CD4-positive, alpha-beta T cell (primary cell): ENCODE results near the gene HMBS. TPM values are rescaled to one million over a fixed set of nuclear protein-coding genes. Genes with fewer than 3 reads are reported as not detected.

Experiments
- total RNA-seq, 174 experiments: library from RNA in 2 of 174; stranded (reverse) in 2 of 174; gene quantifications; one replicate each; pipeline ENCODE4 v1.2.3 and lab custom pipeline; 2021 to 2026

The HMBS gene
- total RNA-seq, 2 experiments from 2014 or later, result 3.4 to 4.1 TPM

Other genes with a start within 250 kb of the HMBS start
- gene CXCR5, start 201.0 kb upstream of the HMBS start, total RNA-seq, result 10 to 100 TPM; 13.2 to 14.3 TPM
- 100 to 1,000 TPM; 326 to 332 TPM for gene BCL9L, start 159.0 kb upstream of the HMBS start, total RNA-seq
- gene UPK2, start 128.6 kb upstream of the HMBS start, total RNA-seq, result under 1 TPM in 1 of 2 experiments, not detected in 1; 0.27 TPM
- gene FOXR1, start 113.1 kb upstream of the HMBS start, total RNA-seq, result not detected
- 100 to 1,000 TPM; 121 to 122 TPM for gene CENATAC, start 86.7 kb upstream of the HMBS start, total RNA-seq
- 1,000 to 10,000 TPM; 2,261 to 2,296 TPM for gene RPS25, start 66.5 kb upstream of the HMBS start, total RNA-seq
- gene TRAPPC4, start 66.1 kb upstream of the HMBS start, total RNA-seq, result 100 to 1,000 TPM; 101 to 106 TPM
- gene SLC37A4, start 54.0 kb upstream of the HMBS start, total RNA-seq, result 1 to 10 TPM; 5.2 to 6.6 TPM
- 10 to 100 TPM; 76.5 to 81.4 TPM for gene HYOU1, start 27.7 kb upstream of the HMBS start, total RNA-seq
- 10 to 100 TPM; 76.4 to 84.3 TPM for gene VPS11, start 17.1 kb upstream of the HMBS start, total RNA-seq
- gene DPAGT1, start 17.0 kb downstream of the HMBS start, total RNA-seq, result 10 to 100 TPM in 1 of 2 experiments, 1 to 10 TPM in 1; 9.5 to 11.7 TPM
- gene C2CD2L, start 22.5 kb downstream of the HMBS start, total RNA-seq, result 10 to 100 TPM; 16.0 to 16.2 TPM
- 10 to 100 TPM; 17.6 to 20.5 TPM for gene HINFP, start 36.7 kb downstream of the HMBS start, total RNA-seq
- gene ABCG4, start 64.2 kb downstream of the HMBS start, total RNA-seq, result under 1 TPM in 1 of 2 experiments, not detected in 1; 0.08 TPM
- gene NLRX1, start 83.8 kb downstream of the HMBS start, total RNA-seq, result 1 to 10 TPM; 4.2 to 5.4 TPM
- gene NHERF4, start 100.6 kb downstream of the HMBS start, total RNA-seq, result under 1 TPM; 0.59 to 0.63 TPM
- 10 to 100 TPM; 19.5 to 20.8 TPM for gene CBL, start 121.5 kb downstream of the HMBS start, total RNA-seq
- 10 to 100 TPM; 16.0 to 16.5 TPM for gene MCAM, start 232.2 kb downstream of the HMBS start, total RNA-seq
- 10 to 100 TPM; 18.3 to 20.5 TPM for gene RNF26, start 249.6 kb downstream of the HMBS start, total RNA-seq